ENCODE data around the gene OVCH1.

DNA sequence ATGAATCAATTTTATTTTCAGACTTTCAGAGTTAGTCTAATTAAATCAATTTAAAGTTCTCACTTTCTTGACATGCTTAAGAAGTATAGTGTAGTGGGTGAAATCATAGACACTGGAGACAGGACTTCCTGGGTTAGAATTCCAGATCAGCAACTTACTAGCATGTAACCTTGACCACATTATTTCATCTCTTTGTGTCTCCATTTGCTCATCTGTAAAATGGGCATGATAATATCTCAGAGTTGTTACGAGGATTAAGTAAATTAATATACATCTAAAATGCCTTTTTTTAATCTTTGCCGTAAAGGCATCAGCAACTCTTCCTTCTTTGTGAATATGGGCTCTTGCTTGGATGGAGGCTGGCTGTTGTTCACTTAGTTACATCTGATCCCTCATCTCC is 115.2 kb downstream of the OVCH1 start:
- TF ChIP-seq CTCF (IDR thresholded peaks at IDR 0.05) (no peak), POLR2A (IDR thresholded peaks at IDR 0.05) (no peak), POLR2AphosphoS5 (IDR thresholded peaks at IDR 0.05) (no peak), EP300 (IDR thresholded peaks at IDR 0.05) (no peak)

All from sigmoid colon (tissue), 4 donors.